Activated CD8-positive, alpha-beta memory T cell treated with anti-CD3 and anti-CD28 coated beads for 24 hours (primary cell): Measurements from ENCODE around the gene RMND1.
A peak's percentile ranks its signal among the peaks of the same experiment; 100 is the strongest.
"Not testable (repeated sequence)": the region's sequence is repeated elsewhere in the genome, so short reads cannot be mapped to it uniquely, and the experiment has no call there.

Experiments used
- DNase-seq: peaks from one replicate; pipeline ENCODE4 v3.0.0-alpha.2; 2020

The RMND1 gene, protein sequence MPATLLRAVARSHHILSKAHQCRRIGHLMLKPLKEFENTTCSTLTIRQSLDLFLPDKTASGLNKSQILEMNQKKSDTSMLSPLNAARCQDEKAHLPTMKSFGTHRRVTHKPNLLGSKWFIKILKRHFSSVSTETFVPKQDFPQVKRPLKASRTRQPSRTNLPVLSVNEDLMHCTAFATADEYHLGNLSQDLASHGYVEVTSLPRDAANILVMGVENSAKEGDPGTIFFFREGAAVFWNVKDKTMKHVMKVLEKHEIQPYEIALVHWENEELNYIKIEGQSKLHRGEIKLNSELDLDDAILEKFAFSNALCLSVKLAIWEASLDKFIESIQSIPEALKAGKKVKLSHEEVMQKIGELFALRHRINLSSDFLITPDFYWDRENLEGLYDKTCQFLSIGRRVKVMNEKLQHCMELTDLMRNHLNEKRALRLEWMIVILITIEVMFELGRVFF

DNA sequence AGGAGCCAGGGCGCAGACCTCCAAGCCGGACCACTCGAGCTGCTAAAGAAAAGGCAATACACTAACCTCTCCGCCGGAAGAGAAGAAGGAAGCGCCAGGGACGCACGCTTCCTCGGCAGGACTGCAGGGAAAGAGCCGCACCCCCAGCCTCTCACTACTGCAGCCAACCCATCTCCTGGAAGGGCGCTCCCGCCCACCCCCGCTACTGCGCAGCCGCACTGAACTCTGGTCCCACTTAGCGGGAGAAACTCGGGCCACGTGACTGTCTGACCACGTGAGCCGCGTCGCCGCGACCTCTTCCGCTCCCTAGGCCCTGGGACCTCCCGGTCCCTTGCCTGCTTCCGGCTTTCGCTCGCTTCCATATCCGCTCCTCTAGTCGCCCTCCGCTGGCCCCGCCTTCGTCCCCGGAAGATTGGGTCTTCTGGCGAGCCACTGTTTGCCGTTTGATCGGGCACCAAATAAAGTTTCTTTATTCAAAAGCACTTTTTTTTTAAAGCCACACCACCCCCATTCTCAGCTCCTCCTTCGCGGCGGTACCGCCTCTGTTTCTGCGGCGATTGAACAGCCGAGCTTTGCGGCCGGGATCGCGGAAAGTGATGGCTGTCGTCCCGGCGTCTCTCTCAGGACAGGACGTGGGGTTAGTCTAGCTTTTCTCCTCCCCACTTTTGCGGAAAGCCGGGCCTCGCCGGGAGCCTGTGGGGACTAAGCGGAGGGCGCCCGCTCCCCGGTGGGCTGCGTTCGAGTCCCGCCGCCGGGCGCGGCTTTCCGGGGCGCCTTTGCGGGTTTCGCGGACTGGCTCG lies at the start of gene RMND1:
Gene RMND1 (minus strand): TSS at position 177 of the 800 bp plus-strand sequence. CDS start 6,315 bp downstream, outside the sequence.
- peak; percentile 99 for DNase-seq

DNA sequence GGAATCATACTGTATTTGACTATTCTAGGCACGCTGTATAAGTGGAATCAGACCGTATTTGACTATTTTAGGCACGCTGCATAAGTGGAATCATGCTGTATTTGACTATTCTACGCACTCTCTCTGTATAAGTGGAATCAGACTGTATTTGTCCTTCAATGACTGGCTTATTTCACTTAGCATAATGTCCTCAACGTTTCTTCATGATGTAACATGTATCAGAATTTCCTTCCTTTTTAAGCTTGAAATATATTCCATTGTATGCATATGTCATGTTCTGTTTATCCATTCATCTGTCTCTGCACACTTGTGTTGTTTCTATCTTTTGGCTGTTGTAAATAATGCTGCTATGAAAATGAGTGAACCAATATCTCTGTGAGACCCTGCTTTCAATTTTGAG lies 47.6 kb upstream of the RMND1 start:
- no peak for DNase-seq

DNA sequence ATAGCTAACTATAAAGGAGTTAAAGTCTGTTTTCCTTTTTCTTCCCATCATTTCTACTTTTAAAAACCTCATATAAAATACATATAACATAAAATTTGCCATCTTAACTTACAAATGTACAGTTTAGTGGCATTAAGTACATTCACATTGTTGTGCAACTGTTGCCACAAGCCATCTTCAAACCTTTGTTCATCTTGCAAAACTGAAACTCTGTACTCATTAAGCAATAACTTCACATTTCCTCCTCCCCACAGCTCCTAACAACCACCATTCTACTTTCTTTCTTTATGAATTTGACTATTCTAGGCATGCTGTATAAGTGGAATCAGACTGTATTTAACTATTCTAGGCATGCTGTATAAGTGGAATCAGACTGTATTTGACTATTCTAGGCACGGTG lies 46.4 kb upstream of the RMND1 start:
- DNase-seq, result no peak

DNA sequence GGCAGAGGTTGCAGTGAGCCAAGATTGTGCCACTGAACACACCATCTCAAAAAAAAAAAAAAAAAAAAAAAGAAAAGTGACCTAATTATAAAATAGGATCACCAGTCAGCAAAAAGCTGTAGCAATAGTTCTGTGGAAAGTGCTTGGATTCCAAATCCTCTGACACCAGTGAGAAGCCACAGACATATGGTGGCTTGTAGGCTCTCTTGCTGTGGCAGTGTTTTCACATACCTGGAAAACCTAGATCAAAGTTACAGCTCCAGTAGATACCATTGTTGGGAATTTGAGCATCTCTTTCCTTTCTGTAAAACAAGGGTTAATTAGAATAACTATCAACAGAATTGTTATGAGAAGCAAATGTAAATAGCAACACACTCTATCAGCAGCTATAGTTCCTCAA lies 46.0 kb upstream of the RMND1 start:
- DNase-seq, result no peak

DNA sequence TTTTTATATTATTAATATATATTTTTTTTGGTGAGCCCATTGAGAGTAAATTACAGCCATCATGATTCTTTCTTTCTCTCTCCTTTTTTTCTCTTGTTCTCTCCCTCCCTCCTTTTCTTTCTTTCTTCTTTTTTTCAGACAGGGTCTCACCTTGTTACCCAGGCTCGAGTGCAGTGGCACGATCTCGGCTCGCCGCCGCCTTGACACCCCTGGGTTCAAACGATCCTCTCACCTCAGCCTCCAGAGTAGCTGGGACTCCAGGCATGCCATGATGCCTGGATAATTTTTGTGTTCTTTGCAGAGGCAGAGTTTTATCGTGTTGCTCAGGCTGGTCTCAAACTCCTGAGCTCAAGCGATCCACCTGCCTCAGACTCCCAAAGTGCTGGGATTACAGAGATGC lies 43.5 kb upstream of the RMND1 start:
- DNase-seq, result no peak

DNA sequence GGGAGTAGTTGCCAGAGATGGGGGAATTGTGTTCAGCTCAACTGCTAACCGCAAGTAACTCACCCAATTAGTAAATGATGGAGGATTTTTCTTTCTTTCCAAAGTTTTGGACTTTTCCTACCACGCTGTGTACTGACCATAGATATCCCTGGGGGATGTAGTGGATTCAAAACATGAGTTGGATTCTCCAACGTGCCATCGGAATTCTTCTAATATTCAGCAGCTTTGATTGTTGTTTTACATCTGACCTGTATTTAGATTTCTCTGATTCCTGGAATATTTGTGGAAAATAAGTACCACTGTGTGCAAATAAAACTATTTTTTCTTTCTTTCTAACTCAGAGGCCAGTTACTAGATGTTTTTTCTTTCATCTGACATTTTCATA lies 43.0 kb upstream of the RMND1 start:
- no peak for DNase-seq

DNA sequence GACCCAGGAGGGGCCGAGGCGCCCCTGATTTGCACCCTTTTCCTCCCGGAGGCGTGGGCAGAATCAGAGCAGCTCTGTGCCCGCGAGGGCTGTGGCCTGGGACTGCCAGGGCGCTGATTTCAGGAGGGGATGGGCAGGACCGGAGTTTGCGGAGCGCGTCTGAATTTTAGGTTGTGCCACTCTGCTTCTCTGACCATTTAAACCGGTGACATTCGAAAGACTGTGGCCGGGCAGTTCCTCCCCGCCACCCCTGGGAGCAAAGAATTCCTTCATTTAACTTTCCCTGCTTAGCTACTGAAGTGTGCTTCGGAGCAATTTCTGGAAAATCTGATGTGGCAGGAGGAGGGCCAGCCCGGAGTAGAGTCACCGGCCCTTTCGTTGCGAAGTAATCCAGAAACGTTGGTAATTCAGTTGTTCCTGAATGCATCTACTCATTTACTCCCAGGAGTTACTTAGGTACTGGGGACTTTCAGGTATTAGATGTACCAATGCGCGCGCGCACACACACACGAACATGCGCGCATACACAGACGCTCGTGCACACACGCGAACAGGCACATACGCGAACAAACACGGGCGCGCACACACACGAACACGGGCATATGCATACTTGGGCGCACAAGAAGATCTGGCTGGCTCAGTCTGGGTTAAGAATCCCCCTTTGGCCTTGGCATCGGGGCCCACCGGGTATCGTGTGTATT lies 42.5 kb upstream of the RMND1 start:
- DNase-seq, result no peak

DNA sequence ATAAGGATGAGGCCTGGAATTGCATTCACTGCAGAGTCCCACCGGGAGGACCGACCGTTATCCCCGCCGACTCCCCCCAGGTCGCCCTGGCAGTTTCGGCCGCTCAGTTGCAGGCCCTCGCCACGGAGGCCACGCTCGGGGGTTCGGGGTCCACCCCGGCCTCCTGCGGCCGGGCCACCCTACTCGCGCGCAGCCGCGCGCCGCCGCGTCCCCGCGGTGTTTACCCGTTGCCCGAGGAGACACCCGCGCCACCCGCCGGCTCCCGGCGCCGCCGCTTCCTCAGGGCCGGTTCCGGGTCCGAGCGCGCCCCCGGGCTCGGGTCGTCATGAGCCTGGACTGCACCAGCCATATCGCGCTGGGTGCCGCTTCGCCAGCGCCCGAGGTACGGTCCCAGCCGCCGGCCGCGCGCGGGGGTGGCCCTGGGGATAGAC lies 41.9 kb upstream of the RMND1 start, which contains the start of gene CCDC170:
Gene CCDC170 (plus strand): TSS at position 214 of the 431 bp plus-strand sequence. CDS start 112 bp downstream, at position 326.
- no peak for DNase-seq

DNA sequence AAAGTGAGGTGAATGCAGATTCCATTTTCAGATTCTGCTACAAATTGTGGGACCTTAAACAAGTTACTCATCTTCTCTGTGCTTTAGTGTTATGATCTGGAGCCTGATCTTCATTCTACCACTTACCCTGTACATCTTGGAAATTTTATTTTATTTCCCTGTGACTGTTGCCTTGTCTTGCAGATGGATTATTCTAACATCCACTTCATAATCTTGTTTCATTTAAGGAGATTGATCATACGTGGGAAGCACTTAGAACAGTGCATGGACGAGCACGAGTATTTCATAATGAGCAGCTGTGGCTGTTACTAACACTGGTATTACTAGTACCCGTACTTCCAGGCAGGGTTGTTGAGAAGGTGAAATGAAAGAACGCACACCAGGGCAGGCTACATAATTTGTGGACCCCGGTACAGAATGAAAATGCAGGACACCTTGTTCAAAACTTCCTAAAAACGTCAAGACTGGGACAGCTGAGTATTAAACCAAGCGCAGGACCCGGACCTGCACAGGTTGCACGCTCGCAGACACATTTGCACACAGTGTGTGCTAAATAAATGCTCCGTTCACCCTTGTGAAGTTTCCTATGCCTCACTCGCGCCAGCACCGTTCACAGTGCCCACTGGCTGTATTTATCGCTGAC lies 41.4 kb upstream of the RMND1 start:
- no peak for DNase-seq

DNA sequence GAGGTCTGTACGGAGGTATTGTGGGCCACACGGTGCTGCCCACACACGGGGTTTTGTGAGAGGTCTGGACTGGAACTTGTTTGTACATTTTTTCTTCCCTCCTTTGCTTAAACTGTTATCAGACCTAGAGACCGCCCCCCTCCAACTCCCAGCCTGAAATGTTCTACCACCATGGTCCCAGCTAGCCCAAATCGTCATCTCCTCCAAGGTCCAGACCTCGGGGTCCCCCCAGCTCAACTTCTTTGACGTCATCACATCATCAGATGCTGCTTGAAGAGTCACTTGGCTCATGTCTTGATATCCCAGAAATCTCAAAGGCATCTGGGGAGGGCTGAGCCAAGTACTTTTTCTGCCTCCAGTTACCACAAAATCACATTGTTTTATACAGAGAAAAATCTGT lies 39.1 kb upstream of the RMND1 start:
- no peak for DNase-seq

DNA sequence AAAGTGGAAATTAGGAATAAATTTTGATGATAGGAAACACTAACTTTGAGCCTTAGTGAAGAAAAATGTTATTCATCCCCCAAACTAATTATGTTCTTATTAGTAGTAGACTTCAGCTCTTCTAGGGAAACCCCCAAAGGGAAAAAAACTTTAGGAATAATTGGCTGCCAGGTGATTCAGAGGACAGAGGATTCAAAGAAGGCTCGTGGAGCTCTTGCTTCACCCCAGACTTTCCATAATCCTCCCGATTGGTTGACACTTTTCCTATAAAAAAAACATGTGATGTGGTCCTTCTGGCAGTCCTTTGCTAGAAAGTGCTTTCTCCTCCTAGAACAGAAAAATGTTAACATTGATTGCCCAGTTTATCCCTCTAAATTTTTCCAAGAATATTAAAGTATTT lies 36.3 kb upstream of the RMND1 start:
- no peak for DNase-seq

DNA sequence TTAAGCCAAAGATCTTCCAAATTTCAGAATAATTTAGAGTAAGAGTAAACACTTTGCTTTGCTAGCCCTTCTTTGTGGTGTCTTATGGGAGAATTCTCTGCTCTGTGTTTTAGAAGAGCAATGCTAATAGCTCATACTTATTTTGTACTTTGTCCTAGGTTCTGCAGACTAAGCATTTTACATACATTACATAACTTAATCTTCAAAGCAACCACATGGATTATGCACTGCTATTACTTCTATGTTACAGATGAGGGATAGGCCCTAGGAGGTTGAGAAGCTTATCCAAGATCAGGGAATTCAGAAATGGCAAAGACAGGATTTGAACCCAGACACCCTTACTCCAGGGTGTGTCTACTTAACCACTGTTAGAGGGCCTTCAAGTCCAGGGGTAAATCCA lies 32.1 kb upstream of the RMND1 start:
- no peak for DNase-seq

DNA sequence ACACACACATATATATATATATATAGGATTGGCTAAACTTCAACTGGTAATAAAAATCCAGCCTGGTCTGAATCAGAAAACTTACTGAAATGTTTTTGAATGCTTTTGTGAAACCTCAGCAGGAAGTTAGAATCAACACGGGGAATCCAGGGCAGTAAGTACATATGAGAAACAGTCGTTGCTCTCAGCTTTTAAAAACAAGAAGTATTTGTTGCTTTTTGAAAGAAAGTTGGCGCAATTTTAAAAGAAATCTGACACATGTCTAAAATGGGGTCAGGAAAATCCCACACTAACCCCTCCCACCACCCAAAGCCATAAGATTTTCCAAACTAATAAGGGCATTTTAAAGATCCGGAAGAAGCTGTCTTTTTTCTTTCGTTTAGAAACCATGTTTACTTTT lies 30.4 kb upstream of the RMND1 start:
- DNase-seq, result no peak

DNA sequence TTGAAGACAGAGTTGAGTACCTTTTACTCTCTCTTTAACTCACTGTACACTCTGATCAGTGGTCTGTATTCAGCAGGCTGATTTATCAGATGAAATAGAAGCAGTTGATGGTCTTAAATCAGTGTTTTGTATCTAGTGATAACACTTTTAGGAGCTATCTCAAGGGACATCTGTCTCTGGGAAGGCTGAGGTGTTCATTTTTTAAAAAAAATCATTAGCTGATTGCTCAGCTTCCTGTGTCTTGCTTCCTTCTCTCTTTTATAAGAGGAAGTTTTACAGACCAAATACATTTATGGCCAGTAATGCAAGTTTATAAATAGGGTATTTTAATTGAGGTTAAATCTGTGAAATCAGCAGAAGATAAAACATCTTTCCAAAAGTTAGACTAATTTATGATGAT lies 29.9 kb upstream of the RMND1 start:
- no peak for DNase-seq

DNA sequence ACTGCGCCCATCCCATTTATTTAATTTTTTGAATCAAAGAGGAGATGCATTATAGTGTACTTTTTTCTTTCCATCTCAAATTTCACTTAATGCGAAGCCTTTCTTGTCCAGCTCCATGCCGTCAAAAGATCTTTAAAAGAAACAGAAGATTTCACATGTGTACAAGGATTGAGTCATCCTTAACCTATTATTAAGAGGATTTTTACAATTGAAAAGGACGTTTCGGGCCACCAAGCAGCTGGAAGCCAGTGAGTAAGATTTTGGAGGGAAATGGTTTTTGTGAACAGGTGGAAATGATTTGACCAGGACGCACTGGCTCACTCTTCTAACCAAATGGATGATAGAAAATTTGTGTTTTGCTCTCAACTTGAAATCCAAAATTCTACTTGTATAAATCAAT lies 26.7 kb upstream of the RMND1 start:
- DNase-seq, result no peak

DNA sequence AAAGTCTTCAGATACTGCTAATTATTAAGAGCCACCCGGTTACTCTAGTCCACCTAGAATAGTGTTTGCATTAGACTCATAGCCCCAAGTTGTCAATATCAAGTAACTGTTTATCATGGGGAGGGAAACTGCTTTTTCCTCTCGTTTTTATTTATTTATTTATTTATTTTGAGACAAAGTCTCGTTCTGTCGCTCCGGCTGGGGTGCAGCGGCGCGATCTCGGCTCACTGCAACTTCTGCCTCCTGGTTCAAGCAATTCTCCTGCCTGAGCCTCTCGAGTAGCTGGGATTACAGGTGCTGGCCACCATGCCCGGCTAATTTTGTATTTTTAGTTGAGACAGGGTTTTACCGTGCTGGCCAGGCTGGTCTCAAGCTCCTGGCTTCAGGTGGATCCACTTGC lies 25.8 kb upstream of the RMND1 start:
- no peak for DNase-seq

DNA sequence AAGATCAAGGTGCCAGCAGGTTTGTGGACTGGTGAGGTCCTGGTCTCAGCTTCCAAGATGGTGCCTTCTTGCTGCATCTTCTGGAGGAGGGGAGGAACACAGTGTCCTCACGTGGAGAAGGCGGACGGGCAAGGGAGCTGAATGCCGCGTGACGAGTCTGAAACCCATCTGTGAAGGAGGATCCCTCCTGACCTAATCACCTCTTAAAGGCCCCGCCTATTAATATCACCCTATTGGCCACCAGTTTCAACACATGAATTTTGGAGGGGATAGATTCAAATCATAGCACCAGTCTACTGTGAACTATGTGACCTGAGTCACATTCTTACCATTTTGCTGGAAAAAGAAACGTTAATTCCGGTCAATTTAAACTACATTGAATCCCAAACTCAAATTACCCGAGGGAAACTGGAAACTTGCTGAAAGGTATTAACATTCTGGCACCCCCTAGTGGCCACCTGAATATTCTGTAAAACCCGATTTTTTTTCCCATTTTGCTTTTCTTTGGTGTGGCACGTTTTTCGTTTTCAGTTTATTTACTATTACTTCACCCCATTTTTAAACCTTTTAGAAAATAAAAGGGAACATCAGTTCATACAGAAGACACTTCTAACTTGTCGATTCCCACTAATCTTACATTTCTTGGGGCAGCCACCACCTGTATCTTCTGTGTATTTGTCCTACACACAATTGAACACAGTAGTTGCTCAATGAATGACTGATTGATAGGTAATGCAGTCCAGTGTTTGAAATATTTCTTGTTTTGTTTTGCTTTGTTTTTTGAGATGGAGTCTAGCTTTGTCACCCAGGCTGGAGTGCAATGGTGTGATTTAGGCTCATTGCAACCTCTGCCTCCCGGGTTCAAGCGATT lies 24.0 kb upstream of the RMND1 start:
- no peak for DNase-seq

DNA sequence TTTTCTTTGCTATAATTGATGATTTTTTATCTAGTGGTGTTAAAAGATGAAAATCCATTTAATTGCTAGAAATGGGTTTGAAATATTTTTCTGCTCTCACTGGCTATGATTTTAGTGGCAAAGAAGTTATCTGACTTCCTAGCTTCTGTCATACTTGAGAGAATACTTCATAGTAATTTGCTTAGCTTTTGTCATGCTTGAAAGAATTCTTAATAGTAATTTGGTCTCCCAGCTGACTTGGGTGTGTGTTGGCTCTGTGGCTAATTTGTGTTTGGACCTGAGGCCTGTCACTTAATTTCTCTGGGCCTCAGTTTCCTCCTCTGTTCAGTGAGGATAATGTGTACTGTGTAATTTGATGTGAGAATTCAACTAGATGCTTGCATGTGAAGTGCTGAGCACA lies 12.8 kb upstream of the RMND1 start:
- DNase-seq, result no peak

DNA sequence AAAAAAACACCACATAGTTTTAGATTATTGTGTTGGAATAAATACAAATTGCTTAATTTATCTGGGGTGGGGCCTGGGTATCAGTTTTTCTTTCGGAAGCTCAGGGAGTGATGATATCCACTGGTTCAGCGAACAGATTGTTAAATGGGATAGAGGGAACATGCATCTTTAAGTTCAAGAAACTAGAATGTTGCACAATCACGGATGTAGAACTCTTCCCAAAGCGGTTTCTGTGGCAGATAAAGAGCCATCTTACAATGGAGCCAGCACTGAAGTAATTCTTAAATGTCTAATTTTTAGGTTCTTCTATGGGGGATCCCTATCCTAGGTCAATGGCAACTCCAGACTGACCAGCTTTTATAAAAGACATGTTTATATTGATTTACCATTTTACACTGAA lies 9.7 kb upstream of the RMND1 start:
- no peak for DNase-seq

DNA sequence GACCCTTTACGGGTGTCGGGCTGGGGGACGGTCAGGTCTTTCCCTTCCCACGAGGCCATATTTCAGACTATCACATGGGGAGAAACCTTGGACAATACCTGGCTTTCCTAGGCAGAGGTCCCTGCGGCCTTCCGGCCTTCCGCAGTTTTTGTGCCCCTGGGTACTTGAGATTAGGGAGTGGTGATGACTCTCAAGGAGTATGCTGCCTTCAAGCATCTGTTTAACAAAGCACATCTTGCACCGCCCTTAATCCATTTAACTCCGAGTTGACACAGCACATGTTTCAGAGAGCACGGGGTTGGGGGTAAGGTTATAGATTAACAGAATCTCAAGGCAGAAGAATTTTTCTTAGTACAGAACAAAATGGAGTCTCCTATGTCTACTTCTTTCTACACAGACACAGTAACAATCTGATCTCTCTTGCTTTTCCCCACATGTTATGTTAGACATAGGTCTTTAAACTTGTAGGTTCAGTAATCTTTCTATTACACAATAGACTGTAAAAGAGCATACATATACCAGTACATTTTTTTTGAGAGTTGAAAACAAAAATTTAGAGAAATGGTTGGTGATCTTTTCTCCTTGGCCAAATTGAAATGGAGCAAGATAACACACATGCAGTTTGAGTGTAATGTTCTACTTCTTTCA lies 3.9 kb upstream of the RMND1 start:
- not testable (repeated sequence) for DNase-seq

DNA sequence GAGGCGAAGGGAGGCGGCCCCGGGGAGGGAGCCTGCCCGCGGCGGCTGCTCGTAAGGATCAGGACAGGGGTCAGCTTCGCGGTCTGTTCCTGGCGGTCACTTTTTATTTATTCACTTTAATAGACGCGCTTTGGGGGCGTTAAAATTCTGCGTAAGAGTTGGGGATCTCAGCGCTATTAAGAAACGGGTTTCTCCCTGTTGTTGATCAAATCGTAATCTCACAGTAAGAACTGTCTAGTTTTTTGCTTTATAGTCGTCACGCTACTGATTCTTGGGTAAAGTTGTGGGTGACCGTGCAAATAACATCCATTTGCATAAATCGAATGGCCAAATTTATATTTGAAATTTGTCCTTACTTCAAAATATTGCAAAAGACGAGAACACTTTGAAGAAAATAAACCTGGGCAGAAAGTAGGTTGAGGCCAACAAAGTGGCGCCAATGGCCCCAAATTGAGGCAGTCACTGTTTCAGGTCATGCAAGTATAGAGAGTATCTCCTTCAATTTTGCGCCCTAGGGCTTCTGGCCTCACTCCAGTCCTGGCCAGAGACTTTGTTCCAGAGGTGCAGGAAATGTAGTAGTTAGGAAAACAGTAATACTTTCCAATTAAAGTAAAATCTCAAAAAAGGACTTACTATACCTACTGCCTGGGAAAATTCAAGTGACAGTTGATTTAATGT lies 963 bp upstream of the RMND1 start:
- DNase-seq, result no peak
